GM18861 (cell line): ENCODE results near the gene PPP1R8.
"Not testable (repeated sequence)": the region's sequence is repeated elsewhere in the genome, so short reads cannot be mapped to it uniquely, and the experiment has no call there.

Experiments used
- ATAC-seq: cut with Tn5 transposase; IDR thresholded peaks from one replicate; pipeline ENCODE4 v1.9.1; 2021; ENCODE audit not compliant: unreplicated experiment

Gene PPP1R8

GRCh38 chr1:27831568-27832410 lies 1.2 kb downstream of the PPP1R8 start:
- no peak for ATAC-seq

GRCh38 chr1:27832762-27833161 lies 2.2 kb downstream of the PPP1R8 start:
- ATAC-seq: no peak

- ATAC-seq: no peak
Observed at GRCh38 chr1:27833470-27833869, 2.9 kb downstream of the PPP1R8 start.

- ATAC-seq: no peak
Observed at GRCh38 chr1:27835046-27835445, 4.5 kb downstream of the PPP1R8 start.

GRCh38 chr1:27835501-27835900 lies 4.9 kb downstream of the PPP1R8 start:
- no peak for ATAC-seq

GRCh38 chr1:27849951-27850350 lies 19.4 kb downstream of the PPP1R8 start:
- no peak for ATAC-seq

- ATAC-seq: no peak
Observed at GRCh38 chr1:27855085-27855484, 24.5 kb downstream of the PPP1R8 start.

- no peak for ATAC-seq
Observed at GRCh38 chr1:27856561-27857343, 26.2 kb downstream of the PPP1R8 start.

GRCh38 chr1:27857552-27857951 lies 27.0 kb downstream of the PPP1R8 start:
- ATAC-seq: not testable (repeated sequence)

GRCh38 chr1:27858072-27858948 lies 27.7 kb downstream of the PPP1R8 start:
- no peak for ATAC-seq

- no peak for ATAC-seq
Observed at GRCh38 chr1:27858949-27859576, 28.5 kb downstream of the PPP1R8 start.

- ATAC-seq: no peak
Observed at GRCh38 chr1:27861436-27861835, 30.9 kb downstream of the PPP1R8 start.

GRCh38 chr1:27862004-27862403 lies 31.4 kb downstream of the PPP1R8 start:
- no peak for ATAC-seq

GRCh38 chr1:27862671-27863537 lies 32.3 kb downstream of the PPP1R8 start:
- ATAC-seq: no peak

- ATAC-seq: no peak
Observed at GRCh38 chr1:27863538-27863915, 32.9 kb downstream of the PPP1R8 start.

- ATAC-seq: no peak
Observed at GRCh38 chr1:27864264-27864895, 33.8 kb downstream of the PPP1R8 start.

- no peak for ATAC-seq
Observed at GRCh38 chr1:27865821-27866220, 35.2 kb downstream of the PPP1R8 start.

- no peak for ATAC-seq
Observed at GRCh38 chr1:27868556-27868931, 38.0 kb downstream of the PPP1R8 start.

- ATAC-seq: peak; percentile 33
Observed at GRCh38 chr1:27868932-27869718, 38.5 kb downstream of the PPP1R8 start.
